RWPE1 (cell line): ENCODE measurements around the gene PPP6R3.

Source experiments
- CTCF ChIA-PET: fragments of 350-600 bp; sonication (Branson Sonifier 250); formaldehyde crosslinking; extraction: SDS; loops from one replicate; lab custom pipeline; 2021; lab: Yijun Ruan, JAX
- POLR2A ChIA-PET: fragments of 400-600 bp; formaldehyde crosslinking; extraction: SDS; loops from one replicate; lab custom pipeline; 2020; ENCODE audit warnings: antibody characterized with exemption; ENCODE audit not compliant: low non-redundant PET; lab: Yijun Ruan, JAX
- DNase-seq: peaks from one replicate; pipeline ENCODE4 v3.0.0; 2012; ENCODE audit warnings: low spot score
- H3K27ac ChIP-seq: fragments of 450-650 bp; 2 replicates; pipeline ENCODE4 v1.5.1; 2017
- CTCF ChIP-seq: fragments of 450-650 bp; conservative IDR thresholded peaks from 2 replicates; pipeline ENCODE4 v1.5.1; 2017; ENCODE audit warnings: low read depth, mild to moderate bottlenecking

The PPP6R3 gene

GRCh38 chr11:68463714-68464113 lies 3.2 kb downstream of the PPP6R3 start:
- CTCF ChIA-PET = no interaction called here
- POLR2A ChIA-PET = no interaction called here
- no peak for DNase-seq
- TF ChIP-seq CTCF = no peak
- H3K27ac ChIP-seq = no peak overlapping the region

GRCh38 chr11:68467201-68467834 lies 6.8 kb downstream of the PPP6R3 start:
- ChIA-PET POLR2A (no interaction called here), CTCF (no interaction called here)
- peak overlapping the region; percentile 21; the same call in 1 of the 2 replicates for H3K27ac ChIP-seq
- no peak for TF ChIP-seq CTCF
- no peak for DNase-seq

- no peak overlapping the region for H3K27ac ChIP-seq
- CTCF ChIA-PET = no interaction called here
- POLR2A ChIA-PET = no interaction called here
- DNase-seq = no peak
- no peak for TF ChIP-seq CTCF
Observed at GRCh38 chr11:68468217-68468828, 7.8 kb downstream of the PPP6R3 start.

- no peak overlapping the region for H3K27ac ChIP-seq
- no peak for DNase-seq
- CTCF ChIA-PET = no interaction called here
- POLR2A ChIA-PET = interaction anchor here (0.7 kb wide), 1 partner anchor 14 kb away, joined by 3 read pairs; no protein-coding TSS in a partner anchor
- no peak for TF ChIP-seq CTCF
Observed at GRCh38 chr11:68469122-68469521, 8.6 kb downstream of the PPP6R3 start.

- ChIA-PET POLR2A (interaction anchor here (0.7 kb wide), 1 partner anchor 14 kb away, joined by 3 read pairs; no protein-coding TSS in a partner anchor), CTCF (no interaction called here)
- H3K27ac ChIP-seq = no peak overlapping the region
- no peak for DNase-seq
- no peak for TF ChIP-seq CTCF
Observed at GRCh38 chr11:68469642-68470041, 9.1 kb downstream of the PPP6R3 start.

- ChIA-PET CTCF (no interaction called here), POLR2A (no interaction called here)
- 0 out of 2 replicates have a peak overlapping the region, but pooled peaks have one; percentile 38 for H3K27ac ChIP-seq
- no peak for TF ChIP-seq CTCF
- no peak for DNase-seq
Observed at GRCh38 chr11:68470304-68470811, 9.8 kb downstream of the PPP6R3 start.
